Natural killer cell (primary cell): ENCODE measurements around the gene LDAH. TPM values are rescaled to one million over a fixed set of nuclear protein-coding genes. Genes with fewer than 3 reads are reported as not detected.
"Not testable (repeated sequence)": the region's sequence is repeated elsewhere in the genome, so short reads cannot be mapped to it uniquely, and the experiment has no call there.

Source experiments
- ATAC-seq, 3 donors: fragments of 150-1000 bp in 2 of 3; fragments of 200-7000 bp in 1 of 3; cut with Tn5 transposase; 1 replicate in 1 of 3; 2 replicates in 2 of 3; pipeline ENCODE4 v1.10.0; 2021; ENCODE audit warnings: mild to moderate bottlenecking in 2 of 3, moderate library complexity in 2 of 3
- DNase-seq, 2 donors: peaks; one replicate each; pipeline versions ENCODE4 v3.0.0 to v3.0.0-alpha.2; 2013 to 2021; ENCODE audit warnings: mixed read lengths in 1 of 2
- H3K27ac ChIP-seq: one replicate; pipeline ENCODE4 v1.5.1; 2013; ENCODE audit warnings: mild to moderate bottlenecking, low read length
- H3K27me3 ChIP-seq: one replicate; pipeline ENCODE4 v1.6.1; 2013; ENCODE audit warnings: low read length; ENCODE audit not compliant: control insufficient read depth, insufficient read depth
- H3K36me3 ChIP-seq: one replicate; pipeline ENCODE4 v1.6.1; 2013; ENCODE audit warnings: low read length; ENCODE audit not compliant: control insufficient read depth, insufficient read depth
- H3K4me1 ChIP-seq: one replicate; pipeline ENCODE4 v1.6.1; 2013; ENCODE audit warnings: low read length; ENCODE audit not compliant: control insufficient read depth, insufficient read depth
- H3K4me3 ChIP-seq: one replicate; pipeline ENCODE4 v1.5.1; 2013; ENCODE audit warnings: low read length
- H3K9me3 ChIP-seq: one replicate; pipeline ENCODE4 v1.6.1; 2013; ENCODE audit warnings: low read length; ENCODE audit not compliant: control insufficient read depth, insufficient read depth
- H3K27ac Mint-ChIP-seq, 2 donors: one replicate each; pipeline ENCODE4 v1.8.0; 2022; ENCODE audit warnings: mild to moderate bottlenecking in 2 of 2, mixed read lengths in 2 of 2, moderate library complexity in 1 of 2
- H3K27me3 Mint-ChIP-seq, 2 donors: one replicate each; pipeline ENCODE4 v1.8.0; 2022; ENCODE audit warnings: low read depth in 2 of 2, mixed read lengths in 2 of 2
- H3K36me3 Mint-ChIP-seq: one replicate; pipeline ENCODE4 v1.8.0; 2022; ENCODE audit warnings: mixed read lengths
- H3K4me1 Mint-ChIP-seq, 2 donors: one replicate each; pipeline ENCODE4 v1.8.0; 2022; ENCODE audit warnings: mixed read lengths in 2 of 2
- H3K4me3 Mint-ChIP-seq: one replicate; pipeline ENCODE4 v1.8.0; 2022; ENCODE audit warnings: mild to moderate bottlenecking, moderate library complexity, mixed read lengths
- H3K9me3 Mint-ChIP-seq, 2 donors: one replicate each; pipeline ENCODE4 v1.8.0; 2022; ENCODE audit warnings: mixed read lengths in 2 of 2
- CTCF ChIP-seq: fragments of 200-600 bp; IDR thresholded peaks from one replicate; pipeline ENCODE4 v1.8.0; 2022; ENCODE audit warnings: antibody characterized with exemption
- WGBS: methylation state at CpG from one replicate; pipeline ENCODE4 v1.1.7; 2013; ENCODE audit warnings: missing lambda C conversion rate; ENCODE audit not compliant: insufficient coverage; 5-methylcytosine and 5-hydroxymethylcytosine counted together
- intact Hi-C: fragments of 100-400 bp; cut with micrococcal nuclease; formaldehyde crosslinking; loops from one replicate; pipeline ENCODE4 v1.14.2; 2022
- total RNA-seq, 4 donors: library from RNA; stranded (reverse); fragments of 120-200 nt in 1 of 4; gene quantifications; one replicate each; pipeline versions ENCODE4 v1.2.3 to v1.2.4, GENCODE V29; 2013 to 2022

The LDAH gene
- total RNA-seq, 3 donors from 2014 or later (not counting 1 experiment from before 2014, with no cell fraction given), result 14.5 to 25.6 (median 17.2) TPM

- H3K27ac Mint-ChIP-seq, result no peak overlapping the region
- H3K4me3 ChIP-seq, result no peak overlapping the region
- no peaks in the 10 kb centered on the region for H3K36me3 Mint-ChIP-seq
- no peaks in the 10 kb centered on the region for H3K9me3 ChIP-seq
- H3K27ac ChIP-seq, result no peak overlapping the region
- no peak for TF ChIP-seq CTCF
- H3K27me3 Mint-ChIP-seq, result no peaks in the 10 kb centered on the region
- H3K4me3 Mint-ChIP-seq, result no peak overlapping the region
- ATAC-seq (no peak), DNase-seq (no peak)
- H3K27me3 ChIP-seq, result no peaks in the 10 kb centered on the region
- over 99% methylated on average over 4 of the region's 4 CpGs for WGBS
- H3K36me3 ChIP-seq, result peaks cover 3% of the 10 kb centered on the region
- peaks cover under 1 to 5% of the 10 kb centered on the region in 2 donors for H3K4me1 Mint-ChIP-seq
- H3K4me1 ChIP-seq, result no peaks in the 10 kb centered on the region
- no peaks in the 10 kb centered on the region for H3K9me3 Mint-ChIP-seq
- intact Hi-C loops, result no loop called here
Measured at GRCh38 chr2:20803226-20803682, 19.6 kb downstream of the LDAH start.

DNA sequence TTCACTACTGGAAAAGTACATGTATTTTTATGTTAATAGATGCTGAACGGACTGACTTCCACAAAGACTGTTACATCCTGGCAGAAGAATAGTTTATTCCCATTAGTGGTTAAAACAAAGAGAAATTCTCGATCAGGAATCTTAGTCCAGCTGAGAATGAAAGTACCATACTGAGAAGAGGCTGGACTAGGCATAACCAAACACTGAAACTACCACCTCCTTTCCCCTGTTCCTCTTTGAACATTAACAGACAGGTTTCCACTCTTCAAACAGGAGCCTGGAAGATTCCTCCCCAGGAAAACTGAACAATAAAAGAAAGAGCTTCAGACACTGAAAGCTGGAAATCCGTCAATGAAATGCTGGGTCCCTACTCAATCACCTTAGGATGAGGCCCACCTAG is 25.8 kb downstream of the LDAH start:
- peaks cover 8% of the 10 kb centered on the region for H3K36me3 ChIP-seq
- Mint-ChIP-seq H3K27ac (no peak overlapping the region), H3K9me3 (peaks cover 0 to 2% of the 10 kb centered on the region in 2 donors), H3K36me3 (peaks cover 9% of the 10 kb centered on the region), H3K4me1 (peaks cover 15 to 19% of the 10 kb centered on the region in 2 donors), H3K27me3 (no peaks in the 10 kb centered on the region), H3K4me3 (no peak overlapping the region)
- H3K4me3 ChIP-seq, result no peak overlapping the region
- WGBS, result 97% methylated on average over 3 of the region's 3 CpGs
- no peak for DNase-seq
- intact Hi-C loops, result no loop called here
- no peaks in the 10 kb centered on the region for H3K4me1 ChIP-seq
- H3K27ac ChIP-seq, result no peak overlapping the region
- H3K27me3 ChIP-seq, result no peaks in the 10 kb centered on the region
- H3K9me3 ChIP-seq, result no peaks in the 10 kb centered on the region
- ATAC-seq, result no peak
- no peak for TF ChIP-seq CTCF

GRCh38 chr2:20796374-20796791 is 26.5 kb downstream of the LDAH start:
- no peaks in the 10 kb centered on the region for H3K27me3 ChIP-seq
- H3K27ac Mint-ChIP-seq, result no peak overlapping the region
- H3K4me3 Mint-ChIP-seq, result no peak overlapping the region
- peaks cover 8% of the 10 kb centered on the region for H3K36me3 ChIP-seq
- ATAC-seq (no peak), DNase-seq (no peak)
- no peak overlapping the region for H3K4me3 ChIP-seq
- no peaks in the 10 kb centered on the region for H3K9me3 ChIP-seq
- intact Hi-C loops, result no loop called here
- peaks cover 15 to 19% of the 10 kb centered on the region in 2 donors for H3K4me1 Mint-ChIP-seq
- H3K9me3 Mint-ChIP-seq, result peaks cover 0 to 2% of the 10 kb centered on the region in 2 donors
- WGBS, result 97% methylated on average over 1 of the region's 1 CpG
- no peak overlapping the region for H3K27ac ChIP-seq
- H3K27me3 Mint-ChIP-seq, result no peaks in the 10 kb centered on the region
- H3K4me1 ChIP-seq, result no peaks in the 10 kb centered on the region
- peaks cover 9% of the 10 kb centered on the region for H3K36me3 Mint-ChIP-seq
- no peak for TF ChIP-seq CTCF

GRCh38 chr2:20793944-20794343 is 29.0 kb downstream of the LDAH start:
- H3K4me1 ChIP-seq, result not testable (repeated sequence)

More at GRCh38 chr2:20793944-20794343, 29.0 kb downstream of the LDAH start:
- H3K4me3 Mint-ChIP-seq, H3K36me3 Mint-ChIP-seq, H3K27ac Mint-ChIP-seq, H3K4me3 ChIP-seq, H3K9me3 ChIP-seq, H3K27me3 Mint-ChIP-seq, H3K27ac ChIP-seq, intact Hi-C loops, H3K9me3 Mint-ChIP-seq, ATAC-seq, H3K27me3 ChIP-seq, DNase-seq: not testable (repeated sequence)
- H3K36me3 ChIP-seq, result peaks cover 13% of the 10 kb centered on the region
- 100% methylated on average over 2 of the region's 3 CpGs for WGBS
- peaks cover 15 to 23% of the 10 kb centered on the region in 2 donors for H3K4me1 Mint-ChIP-seq
